Activated gamma-delta T cell treated with Interleukin-2 at 50 U/mL for 16 hours (primary cell): ENCODE data around the gene TMEM192.
"Not testable (repeated sequence)": the region's sequence is repeated elsewhere in the genome, so short reads cannot be mapped to it uniquely, and the experiment has no call there.

Experiments used
- DNase-seq: peaks from one replicate; pipeline ENCODE4 v3.0.0-alpha.2; 2020

TMEM192 gene

GRCh38 chr4:165092187-165092586, 20.5 kb downstream of the TMEM192 start:
- not testable (repeated sequence) for DNase-seq

- DNase-seq = no peak
These were observed 24.3 kb downstream of the TMEM192 start for GRCh38 chr4:165088366-165088765.

- no peak for DNase-seq
These were observed 26.7 kb downstream of the TMEM192 start for GRCh38 chr4:165085946-165086345.

GRCh38 chr4:165084787-165085186, 27.9 kb downstream of the TMEM192 start:
- not testable (repeated sequence) for DNase-seq

GRCh38 chr4:165079476-165079875, 33.2 kb downstream of the TMEM192 start:
- no peak for DNase-seq

- DNase-seq = no peak
These were observed 35.6 kb downstream of the TMEM192 start for GRCh38 chr4:165077034-165077578.

- not testable (repeated sequence) for DNase-seq
These were observed 39.3 kb downstream of the TMEM192 start for GRCh38 chr4:165073346-165073745.

GRCh38 chr4:165070560-165070959, 42.1 kb downstream of the TMEM192 start:
- DNase-seq = no peak

- no peak for DNase-seq
These were observed 51.7 kb downstream of the TMEM192 start for GRCh38 chr4:165060938-165061337.

GRCh38 chr4:165059386-165059785, 53.3 kb downstream of the TMEM192 start:
- DNase-seq = no peak

GRCh38 chr4:165058666-165059065, 54.0 kb downstream of the TMEM192 start:
- no peak for DNase-seq

- DNase-seq = no peak
These were observed 57.1 kb downstream of the TMEM192 start for GRCh38 chr4:165055601-165056000.

- no peak for DNase-seq
These were observed 59.0 kb downstream of the TMEM192 start, which contains the start of gene TRIM75 for GRCh38 chr4:165053645-165054044. Gene TRIM75 (plus strand): TSS chr4:165053866. CDS start chr4:165059148, 5,282 bp downstream.

- DNase-seq = no peak
These were observed 60.0 kb downstream of the TMEM192 start for GRCh38 chr4:165052627-165053026.

GRCh38 chr4:165048170-165048569, 64.5 kb downstream of the TMEM192 start:
- no peak for DNase-seq

GRCh38 chr4:165031436-165032211, 81.0 kb downstream of the TMEM192 start, which contains the start of gene TRIM60:
Gene TRIM60 (plus strand): TSS chr4:165031999. CDS start chr4:165040073, 8,074 bp downstream.
- DNase-seq = no peak

GRCh38 chr4:165027762-165028402, 84.8 kb downstream of the TMEM192 start:
- no peak for DNase-seq

- not testable (repeated sequence) for DNase-seq
These were observed 86.9 kb downstream of the TMEM192 start for GRCh38 chr4:165025782-165026181.
